GDM1 (cell line): Measurements from ENCODE around the gene PGAP1.

Experiments used
- DNase-seq: peaks from one replicate; lab custom pipeline; 2025; lab: John Stamatoyannopoulos, UW

PGAP1 gene, protein sequence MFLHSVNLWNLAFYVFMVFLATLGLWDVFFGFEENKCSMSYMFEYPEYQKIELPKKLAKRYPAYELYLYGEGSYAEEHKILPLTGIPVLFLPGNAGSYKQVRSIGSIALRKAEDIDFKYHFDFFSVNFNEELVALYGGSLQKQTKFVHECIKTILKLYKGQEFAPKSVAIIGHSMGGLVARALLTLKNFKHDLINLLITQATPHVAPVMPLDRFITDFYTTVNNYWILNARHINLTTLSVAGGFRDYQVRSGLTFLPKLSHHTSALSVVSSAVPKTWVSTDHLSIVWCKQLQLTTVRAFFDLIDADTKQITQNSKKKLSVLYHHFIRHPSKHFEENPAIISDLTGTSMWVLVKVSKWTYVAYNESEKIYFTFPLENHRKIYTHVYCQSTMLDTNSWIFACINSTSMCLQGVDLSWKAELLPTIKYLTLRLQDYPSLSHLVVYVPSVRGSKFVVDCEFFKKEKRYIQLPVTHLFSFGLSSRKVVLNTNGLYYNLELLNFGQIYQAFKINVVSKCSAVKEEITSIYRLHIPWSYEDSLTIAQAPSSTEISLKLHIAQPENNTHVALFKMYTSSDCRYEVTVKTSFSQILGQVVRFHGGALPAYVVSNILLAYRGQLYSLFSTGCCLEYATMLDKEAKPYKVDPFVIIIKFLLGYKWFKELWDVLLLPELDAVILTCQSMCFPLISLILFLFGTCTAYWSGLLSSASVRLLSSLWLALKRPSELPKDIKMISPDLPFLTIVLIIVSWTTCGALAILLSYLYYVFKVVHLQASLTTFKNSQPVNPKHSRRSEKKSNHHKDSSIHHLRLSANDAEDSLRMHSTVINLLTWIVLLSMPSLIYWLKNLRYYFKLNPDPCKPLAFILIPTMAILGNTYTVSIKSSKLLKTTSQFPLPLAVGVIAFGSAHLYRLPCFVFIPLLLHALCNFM

DNA sequence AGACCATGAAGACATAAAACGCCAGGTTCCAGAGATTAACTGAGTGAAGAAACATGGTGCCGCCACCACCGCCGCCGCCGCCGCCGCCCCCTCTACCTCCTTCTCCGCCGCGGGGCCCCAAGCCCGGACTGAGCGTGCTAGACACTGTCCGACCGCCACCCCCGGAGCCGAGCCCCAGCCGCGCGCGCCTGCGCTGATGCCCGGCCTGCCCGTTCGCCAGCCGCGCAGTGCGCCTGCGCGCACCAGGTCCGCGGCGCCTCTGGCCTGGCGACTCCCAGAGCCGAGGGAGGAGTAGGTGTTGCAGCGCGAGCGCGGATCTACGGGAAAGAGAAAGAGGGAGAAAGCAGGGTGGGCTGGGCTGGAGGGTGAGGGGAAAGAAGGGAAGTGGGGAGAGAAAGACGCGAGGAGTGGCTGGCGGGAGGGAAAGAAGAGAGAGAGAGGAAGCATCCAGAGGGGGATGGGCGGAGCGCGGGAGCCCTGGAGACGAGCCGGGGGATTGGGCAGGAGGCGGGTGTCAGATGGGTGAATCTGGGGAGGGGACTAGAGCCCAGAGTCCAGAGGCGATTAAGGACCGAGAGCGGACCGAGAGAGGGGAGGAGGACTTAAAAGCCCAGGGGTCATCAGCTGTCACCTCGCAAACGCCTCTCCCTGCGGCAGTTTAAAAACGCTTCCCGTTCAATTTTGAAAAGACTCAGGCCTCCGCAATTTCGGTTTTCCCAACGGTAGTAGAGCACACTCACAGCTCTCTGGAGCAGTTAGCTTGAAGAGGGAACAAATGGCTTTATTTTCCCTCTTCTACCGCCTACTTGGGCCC is at the start of gene PGAP1:
PGAP1 (minus strand) TSS at position 146 of the 814 bp plus-strand sequence; CDS start at position 55, 91 bp downstream.
- peak; percentile 87 for DNase-seq

DNA sequence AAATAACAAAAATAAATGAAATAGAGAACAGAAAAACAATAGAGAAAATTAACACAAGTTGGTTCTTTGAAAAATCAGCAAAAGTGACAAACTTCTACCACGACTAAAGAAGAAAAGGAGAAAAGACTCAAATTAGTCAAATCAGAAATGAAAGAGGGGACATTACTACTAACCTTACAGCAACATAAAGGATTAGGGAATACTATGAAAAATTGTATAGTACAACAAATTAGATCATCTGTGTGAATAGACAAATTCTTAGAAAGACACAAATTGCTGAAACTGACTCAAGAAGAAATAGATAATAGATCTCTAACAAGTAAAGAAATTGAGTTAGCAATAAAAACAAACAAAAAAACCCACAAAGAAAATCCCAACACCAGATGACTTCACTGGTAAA is 48.5 kb upstream of the PGAP1 start:
- DNase-seq = no peak

DNA sequence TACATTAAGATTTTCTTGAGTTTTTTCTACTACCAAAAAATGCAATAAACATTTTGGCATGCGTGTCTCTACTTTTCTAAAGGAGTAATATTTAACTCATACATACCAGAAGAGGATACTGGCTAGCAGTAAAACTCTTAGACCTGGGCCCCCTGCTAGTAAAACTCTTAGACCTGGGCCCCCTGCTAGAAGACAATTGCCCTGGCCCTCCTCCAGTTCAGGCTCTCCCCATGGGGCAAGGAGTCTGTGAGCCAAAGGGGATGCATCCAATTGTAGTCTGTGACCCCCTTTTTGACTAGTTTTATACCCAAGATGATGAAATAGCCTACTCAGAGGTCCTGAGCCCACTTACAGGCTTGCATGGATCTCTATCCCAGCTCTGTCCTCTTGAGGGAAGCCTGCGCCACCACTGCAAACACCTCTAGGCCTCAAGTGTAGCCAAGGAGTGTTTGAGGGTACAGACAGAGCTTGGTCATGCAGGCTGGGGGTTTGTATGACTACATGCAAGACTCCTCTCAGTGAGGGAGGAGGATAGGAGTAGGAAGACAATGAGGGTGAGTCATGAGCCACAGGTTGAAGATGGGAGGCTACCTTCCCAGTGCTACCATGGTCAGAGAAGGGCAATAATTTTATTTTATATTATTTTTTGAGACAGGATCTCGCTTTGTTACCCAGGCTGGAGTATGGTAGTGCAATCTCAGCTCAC is 45.2 kb upstream of the PGAP1 start:
- no peak for DNase-seq

DNA sequence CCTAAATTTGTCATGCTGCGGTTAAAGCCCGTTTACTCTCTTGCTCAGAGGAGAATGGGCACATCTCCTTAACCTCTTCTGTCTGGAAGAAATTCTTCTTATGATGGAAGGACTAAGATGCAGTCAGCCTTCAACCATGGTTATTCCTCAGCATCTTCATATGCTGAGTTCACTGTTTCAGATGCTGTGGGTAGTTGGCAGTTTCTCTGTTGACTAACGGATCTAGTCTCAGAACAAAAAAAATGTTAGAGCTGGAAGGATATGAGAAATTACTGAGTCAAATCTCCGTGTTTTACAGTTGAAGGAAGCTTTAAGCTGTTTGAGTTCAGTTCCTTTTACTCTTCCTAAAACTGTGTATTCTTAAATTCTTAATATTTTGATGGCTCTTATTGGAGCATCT is 43.6 kb upstream of the PGAP1 start:
- no peak for DNase-seq

DNA sequence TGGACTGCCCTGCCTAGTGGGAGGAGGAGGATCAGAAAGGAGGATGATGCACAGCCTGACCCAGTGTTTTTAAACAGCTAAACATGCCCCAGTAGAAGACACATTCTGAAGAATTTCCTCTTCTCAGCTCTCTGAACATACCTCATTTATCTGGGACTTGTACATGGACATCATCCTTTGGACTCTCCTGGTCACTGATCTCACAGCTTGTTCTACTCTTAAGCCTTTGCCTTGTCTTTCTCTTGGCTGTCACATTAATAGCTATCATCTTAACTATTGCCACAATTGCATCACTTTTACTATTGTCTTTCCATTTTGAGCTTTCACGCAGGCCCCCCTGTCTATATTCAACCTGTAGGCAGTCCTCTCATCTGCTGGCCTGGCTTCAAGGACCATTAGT is 42.0 kb upstream of the PGAP1 start:
- no peak for DNase-seq

DNA sequence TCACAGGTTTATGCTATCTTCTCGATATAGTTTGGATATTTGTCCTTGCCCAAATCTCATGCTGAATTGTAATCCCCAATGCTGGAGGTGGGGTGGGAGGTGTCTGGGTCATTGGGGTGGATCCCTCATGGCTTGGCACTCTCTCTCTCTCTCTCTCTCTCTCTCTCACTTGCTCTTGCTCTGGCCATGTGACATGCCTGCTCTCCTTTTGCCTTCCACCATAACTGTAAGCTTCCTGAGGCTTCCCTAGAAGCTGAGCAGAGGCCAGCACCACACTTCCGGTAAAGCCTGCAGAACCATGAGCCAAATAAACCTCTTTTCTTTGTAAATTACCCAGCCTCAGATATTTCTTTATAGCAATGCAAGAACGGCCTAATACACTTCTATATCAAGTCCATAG is 41.3 kb upstream of the PGAP1 start:
- DNase-seq = no peak

DNA sequence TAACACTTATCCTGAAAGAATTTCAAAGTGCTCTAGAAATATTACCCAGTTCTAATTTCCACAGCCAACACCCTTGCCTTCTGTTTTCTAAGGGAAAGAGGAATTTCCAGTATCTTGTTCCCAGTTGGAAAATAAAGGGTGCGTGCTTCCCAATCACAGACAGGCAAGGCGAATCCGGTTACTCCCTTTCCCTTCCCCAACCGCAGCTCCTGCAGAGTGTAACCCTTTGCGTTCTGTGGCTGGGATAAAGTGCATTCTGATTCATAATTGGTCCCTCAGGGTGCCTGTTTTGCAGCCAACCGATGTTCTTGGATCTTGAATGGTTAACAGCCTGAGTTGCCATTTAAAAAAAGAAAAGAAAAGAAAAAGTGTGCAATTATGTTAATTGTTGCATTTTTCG is 40.6 kb upstream of the PGAP1 start:
- DNase-seq = no peak

DNA sequence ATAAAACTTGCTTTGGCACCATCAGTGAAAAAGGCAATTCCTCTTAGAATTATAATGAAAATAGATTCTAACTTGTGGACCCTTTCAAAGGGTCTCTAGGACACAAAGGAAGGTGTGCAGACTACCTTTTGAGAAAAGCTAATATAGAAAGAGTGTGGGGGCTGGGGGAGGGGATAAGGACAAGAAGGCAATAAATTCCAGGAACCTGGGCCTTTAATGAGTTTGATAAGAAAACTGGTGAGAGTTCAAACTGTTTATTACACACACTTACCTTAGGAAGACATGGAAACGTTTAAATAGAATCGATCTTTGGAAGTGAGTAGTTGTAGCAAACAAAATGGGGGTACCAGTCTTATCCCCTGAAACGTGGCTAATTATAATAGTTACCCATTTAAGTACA is 39.6 kb upstream of the PGAP1 start:
- no peak for DNase-seq

DNA sequence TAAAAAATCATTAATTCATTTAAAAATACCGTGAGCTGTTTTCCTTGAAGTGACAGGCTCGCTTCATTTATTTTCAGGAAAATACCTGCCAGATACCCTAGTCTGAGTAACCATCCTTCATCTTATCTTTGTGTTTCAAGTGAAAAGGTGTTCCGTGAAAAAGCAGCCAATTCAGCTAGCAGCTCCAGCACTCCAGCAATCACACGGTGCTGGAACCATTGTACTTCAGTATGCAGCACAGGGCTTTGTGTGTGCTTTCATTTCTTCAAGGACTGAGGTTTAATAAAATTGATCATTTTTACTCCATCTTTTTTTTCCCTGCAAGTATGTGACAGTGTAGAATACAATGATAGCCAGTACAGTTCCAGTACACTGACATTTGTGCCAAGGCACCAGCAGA is 39.1 kb upstream of the PGAP1 start:
- DNase-seq = no peak

DNA sequence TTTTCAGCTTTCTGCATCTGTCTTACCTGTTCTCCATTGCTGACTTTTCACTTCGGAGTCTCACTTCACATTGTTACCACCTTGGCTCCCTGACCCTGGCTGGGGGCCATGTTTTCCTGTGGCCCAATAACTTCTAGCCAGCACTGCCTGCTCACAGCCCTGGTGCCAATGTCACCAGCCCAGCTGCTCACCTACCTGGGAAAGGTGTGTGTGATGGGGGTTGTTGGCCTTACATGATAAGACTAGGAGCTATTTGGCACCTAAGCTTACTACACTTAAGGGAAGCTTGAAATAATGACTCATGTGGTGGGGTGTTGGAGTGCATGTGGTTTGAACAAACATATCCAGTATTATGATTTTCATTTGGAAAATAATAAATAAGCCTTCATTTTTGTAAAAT is 37.5 kb upstream of the PGAP1 start:
- no peak for DNase-seq

DNA sequence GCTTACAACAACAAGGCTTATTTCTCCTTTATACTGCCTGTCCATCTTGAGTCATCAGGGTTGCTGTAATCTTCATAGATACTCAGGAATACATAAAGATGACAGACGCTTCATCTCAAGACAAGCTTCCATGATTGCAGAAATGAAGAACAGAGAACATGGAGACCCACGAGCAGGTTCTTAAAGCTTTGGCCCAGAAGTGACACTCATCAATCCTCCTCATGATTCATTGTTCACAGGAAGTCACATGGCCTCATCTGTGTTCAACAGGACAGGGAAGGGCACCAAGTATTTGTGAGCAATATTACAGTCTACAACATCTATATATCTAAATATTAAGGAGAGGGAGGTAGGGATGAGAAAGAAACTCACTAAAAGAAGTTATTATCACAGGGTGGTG is 36.5 kb upstream of the PGAP1 start:
- DNase-seq = no peak

DNA sequence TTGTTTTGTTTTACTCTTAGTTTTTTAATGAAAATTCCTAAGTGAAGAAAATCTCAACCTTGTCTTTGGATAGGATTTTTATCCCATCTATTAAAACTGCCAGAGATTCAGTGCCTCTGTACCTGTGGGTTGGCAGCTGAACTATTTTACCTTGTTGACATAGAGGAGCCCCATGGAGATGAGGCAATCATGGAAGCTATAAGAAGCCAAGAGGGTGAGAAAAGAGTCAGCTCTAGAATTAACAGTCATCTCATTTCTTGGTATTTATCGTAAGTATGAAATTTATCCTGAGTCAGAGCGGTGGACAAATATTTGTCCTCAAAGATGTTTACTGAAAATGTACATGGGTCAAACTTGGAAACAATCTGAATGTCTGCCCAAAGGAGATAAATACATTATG is 35.8 kb upstream of the PGAP1 start:
- DNase-seq = no peak

DNA sequence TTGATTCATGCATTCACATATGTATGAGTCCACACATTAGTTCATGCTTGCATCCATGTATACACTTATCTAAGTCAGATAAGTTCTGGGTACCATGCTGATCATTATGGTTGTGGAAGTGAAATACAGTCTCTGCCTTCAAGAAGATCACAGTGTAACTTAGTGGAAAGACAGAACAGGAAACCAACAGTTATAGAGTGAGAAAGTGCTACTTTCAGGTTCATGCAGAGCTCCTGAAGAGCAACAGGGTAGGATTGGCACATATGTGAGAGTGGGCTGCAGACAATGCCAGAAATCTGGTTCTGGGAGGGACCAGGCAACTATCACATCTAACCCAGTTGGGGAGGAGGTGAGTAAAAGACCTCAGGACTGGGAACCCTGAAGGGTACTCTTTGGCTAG is 35.4 kb upstream of the PGAP1 start:
- no peak for DNase-seq

DNA sequence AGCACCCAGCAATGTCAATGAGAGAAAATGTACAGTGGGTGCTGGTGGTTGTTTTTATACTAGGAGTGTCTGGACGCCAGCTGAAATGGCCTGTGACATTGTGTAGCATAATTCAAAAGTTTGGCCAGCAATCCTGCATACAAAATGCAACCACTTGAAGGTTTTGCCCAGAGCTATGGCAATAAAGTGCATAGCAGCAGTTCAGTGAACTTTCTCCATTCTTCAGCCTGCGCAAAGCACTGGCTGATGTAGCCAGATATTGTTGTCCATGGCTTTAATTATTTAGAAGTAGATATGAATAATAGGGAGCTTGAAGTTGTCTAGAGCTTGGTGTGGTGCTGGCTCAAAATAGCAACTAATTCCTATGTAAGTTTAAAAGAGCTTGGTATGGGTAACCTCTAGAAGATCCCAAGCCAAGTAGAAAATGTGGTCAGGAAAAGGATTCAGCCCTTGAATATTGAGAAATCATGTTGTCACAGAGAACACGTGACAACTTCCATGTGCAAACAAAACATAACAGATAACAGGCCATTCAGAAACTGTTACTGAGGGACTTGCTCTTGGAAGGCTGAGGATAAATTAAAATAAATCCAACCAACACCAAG is 33.3 kb upstream of the PGAP1 start:
- DNase-seq = no peak

DNA sequence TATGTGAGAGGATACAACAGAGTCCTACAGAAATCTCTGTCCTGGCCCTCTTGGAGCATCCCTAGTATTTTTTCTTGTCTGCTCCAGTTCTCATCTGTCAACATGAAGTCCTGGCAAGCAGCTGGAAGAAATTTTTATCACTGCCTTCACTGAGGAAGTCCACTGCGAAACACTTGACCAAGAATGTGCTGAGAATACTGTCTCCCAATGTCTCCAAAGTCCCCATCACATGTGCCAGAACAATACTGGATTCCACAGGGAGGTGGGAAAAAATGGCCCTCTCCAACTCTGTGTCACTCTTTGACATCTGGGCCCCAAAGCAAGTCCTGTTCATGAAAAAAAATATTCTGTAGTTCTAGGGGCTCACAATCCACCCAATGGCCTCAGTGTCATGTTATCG is 32.8 kb upstream of the PGAP1 start:
- DNase-seq = no peak

DNA sequence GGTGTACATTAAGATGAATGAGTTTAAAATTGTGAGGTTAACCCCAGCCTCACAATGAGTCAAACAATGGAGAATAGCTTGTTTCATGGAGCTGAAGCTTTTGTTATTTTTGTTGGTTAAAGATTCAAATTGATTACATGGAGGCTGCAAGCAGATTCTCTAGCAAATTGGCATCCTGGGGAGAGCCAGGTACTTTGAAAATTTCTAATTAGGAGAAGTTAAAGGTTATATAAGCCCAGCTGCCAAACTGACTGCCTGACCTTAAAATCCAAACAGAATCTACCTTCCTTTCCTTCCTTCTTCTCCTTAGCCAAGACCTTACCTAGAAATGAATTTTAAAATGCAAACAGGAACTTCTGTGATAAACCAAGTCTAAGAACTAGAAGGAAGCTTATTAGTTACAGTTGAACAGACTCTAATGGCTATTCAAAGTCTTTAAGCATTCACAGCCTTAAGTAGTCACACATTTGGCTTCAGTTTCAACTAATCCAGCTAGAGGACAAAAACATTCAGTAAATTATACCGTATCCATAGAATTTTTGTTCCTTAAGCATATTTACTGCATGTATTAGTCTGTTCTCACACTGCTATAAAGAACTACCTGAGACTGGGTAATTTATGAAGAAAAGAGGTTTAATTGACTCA is 31.5 kb upstream of the PGAP1 start:
- DNase-seq = no peak

DNA sequence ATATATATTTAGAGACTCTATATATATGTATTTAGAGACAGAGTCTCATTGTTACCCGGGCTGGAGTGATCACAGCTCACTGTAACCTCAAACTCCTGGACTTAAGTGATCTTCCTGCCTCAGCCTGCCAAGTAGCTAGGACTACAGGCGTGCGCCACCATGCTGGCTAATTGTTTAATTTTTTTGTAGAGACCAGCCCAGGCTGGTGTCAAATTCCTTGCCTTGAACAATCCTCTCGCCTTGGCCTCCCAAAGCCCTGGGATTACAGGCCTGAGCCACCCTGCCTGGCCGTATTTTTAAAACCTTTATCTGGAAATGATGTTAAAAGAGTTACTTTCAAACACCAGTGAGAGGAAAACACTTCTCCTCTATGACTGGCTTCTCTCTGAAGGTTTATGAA is 30.9 kb upstream of the PGAP1 start:
- DNase-seq = no peak

DNA sequence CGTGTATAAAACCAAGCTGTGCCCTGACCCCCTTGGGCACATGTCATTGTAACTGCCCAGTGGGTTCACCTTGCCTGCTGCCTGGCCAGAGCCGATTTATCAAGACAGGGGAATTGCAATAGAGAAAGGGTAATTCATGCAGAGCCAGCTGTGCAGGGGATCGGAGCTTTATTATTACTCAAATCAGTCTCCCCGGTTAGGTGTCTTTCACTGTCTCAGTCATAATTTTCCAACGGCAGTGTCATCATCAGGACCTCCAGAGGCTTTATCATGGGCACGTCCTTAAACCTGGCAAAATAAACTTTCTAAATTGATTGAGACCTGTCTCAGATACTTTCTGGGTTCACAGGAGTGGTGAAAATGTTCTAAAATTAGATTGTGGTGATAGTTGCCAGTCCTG is 29.6 kb upstream of the PGAP1 start:
- DNase-seq = no peak

DNA sequence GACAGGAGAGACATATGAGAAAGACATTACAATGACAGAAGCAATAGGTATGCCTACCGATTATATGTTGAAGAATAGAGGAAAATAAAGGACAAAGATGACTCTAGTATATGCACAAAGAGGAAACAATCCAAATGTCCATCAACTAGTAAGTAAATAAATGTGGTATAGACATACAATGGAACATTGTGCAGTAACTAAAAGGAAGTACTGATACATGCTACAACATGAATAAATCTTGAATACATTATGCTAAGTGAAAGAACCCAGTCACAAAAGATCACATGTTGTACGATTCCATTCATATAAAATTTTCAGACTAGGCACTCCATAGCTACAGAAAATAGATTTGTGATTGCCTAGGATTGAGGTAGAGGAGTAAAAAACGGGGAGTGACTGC is 28.5 kb upstream of the PGAP1 start:
- DNase-seq = no peak

DNA sequence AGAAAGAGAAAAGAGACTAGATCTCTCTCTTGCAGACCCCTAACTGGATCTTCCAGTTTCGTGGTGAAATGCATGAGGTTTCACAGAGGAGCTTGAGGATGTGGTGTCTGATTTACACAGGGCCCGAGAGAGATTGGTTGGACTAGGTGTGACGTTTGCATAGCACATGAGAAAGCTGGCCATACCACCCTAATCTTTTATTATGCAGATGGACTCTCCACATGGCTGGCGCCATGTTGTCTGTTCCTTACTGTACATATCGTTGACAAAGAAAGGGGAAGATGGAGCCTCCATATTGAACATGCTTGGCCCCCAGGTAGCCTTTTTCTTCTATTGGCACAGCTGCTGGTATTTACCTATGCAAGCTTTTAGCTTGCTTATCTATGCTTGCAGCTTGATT is 27.5 kb upstream of the PGAP1 start:
- no peak for DNase-seq

DNA sequence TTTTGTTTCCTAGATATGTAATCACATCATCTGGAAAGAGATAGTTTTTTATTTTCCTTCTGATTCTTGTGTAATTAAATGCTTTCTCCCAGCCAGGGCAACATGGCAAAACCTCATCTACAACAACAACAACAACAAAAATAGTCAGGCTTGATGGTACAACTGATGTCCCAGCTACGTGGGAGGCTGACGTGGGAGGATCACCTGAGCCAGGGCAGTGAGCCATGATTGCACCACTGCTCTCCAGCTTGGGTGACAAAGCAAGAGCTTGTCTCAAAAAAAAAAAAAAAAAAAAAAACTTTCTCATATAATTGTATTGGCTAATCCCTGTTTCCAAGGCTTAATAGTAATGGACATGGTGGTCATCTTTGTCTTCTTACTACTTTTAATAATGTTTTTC is 26.4 kb upstream of the PGAP1 start:
- DNase-seq = no peak
